ENCODE data around the gene SIRT4.

GRCh38 chr12:120337730-120338129, 35.6 kb downstream of the SIRT4 start:
- TF ChIP-seq, protein P1, sequence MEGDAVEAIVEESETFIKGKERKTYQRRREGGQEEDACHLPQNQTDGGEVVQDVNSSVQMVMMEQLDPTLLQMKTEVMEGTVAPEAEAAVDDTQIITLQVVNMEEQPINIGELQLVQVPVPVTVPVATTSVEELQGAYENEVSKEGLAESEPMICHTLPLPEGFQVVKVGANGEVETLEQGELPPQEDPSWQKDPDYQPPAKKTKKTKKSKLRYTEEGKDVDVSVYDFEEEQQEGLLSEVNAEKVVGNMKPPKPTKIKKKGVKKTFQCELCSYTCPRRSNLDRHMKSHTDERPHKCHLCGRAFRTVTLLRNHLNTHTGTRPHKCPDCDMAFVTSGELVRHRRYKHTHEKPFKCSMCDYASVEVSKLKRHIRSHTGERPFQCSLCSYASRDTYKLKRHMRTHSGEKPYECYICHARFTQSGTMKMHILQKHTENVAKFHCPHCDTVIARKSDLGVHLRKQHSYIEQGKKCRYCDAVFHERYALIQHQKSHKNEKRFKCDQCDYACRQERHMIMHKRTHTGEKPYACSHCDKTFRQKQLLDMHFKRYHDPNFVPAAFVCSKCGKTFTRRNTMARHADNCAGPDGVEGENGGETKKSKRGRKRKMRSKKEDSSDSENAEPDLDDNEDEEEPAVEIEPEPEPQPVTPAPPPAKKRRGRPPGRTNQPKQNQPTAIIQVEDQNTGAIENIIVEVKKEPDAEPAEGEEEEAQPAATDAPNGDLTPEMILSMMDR (IDR thresholded peaks at IDR 0.05) = no peak
- no peak for TF ChIP-seq POLR2A (IDR thresholded peaks at IDR 0.05)
